ENCODE data around the gene ATF7IP.
A peak's percentile ranks its signal among the peaks of the same experiment; 100 is the strongest.
"Not testable (repeated sequence)": the region's sequence is repeated elsewhere in the genome, so short reads cannot be mapped to it uniquely, and the experiment has no call there.

ATF7IP gene

GRCh38 chr12:14379508-14379907 is 14.0 kb downstream of the ATF7IP start:
- DNase-seq (ENCODE audit: low read depth in 2 of 2), result no peak

- DNase-seq (ENCODE audit: low read depth in 2 of 2), result peak in 1 of 2 donors; percentile 14
Measured at GRCh38 chr12:14384783-14385638, 19.5 kb downstream of the ATF7IP start.

GRCh38 chr12:14387219-14387871 is 21.9 kb downstream of the ATF7IP start:
- no peak for DNase-seq (ENCODE audit: low read depth in 2 of 2)

GRCh38 chr12:14390449-14390848 is 25.0 kb downstream of the ATF7IP start:
- no peak for DNase-seq (ENCODE audit: low read depth in 2 of 2)

GRCh38 chr12:14390870-14391530 is 25.5 kb downstream of the ATF7IP start:
- no peak for DNase-seq (ENCODE audit: low read depth in 2 of 2)

- DNase-seq (ENCODE audit: low read depth in 2 of 2), result no peak
Measured at GRCh38 chr12:14393751-14394150, 28.3 kb downstream of the ATF7IP start.

GRCh38 chr12:14394317-14395073 is 29.0 kb downstream of the ATF7IP start:
- DNase-seq (ENCODE audit: low read depth in 2 of 2), result no peak

- no peak for DNase-seq (ENCODE audit: low read depth in 2 of 2)
Measured at GRCh38 chr12:14395074-14395778, 29.7 kb downstream of the ATF7IP start.

GRCh38 chr12:14396071-14396470 is 30.6 kb downstream of the ATF7IP start:
- no peak for DNase-seq (ENCODE audit: low read depth in 2 of 2)

GRCh38 chr12:14399871-14400270 is 34.4 kb downstream of the ATF7IP start:
- no peak for DNase-seq (ENCODE audit: low read depth in 2 of 2)

- DNase-seq (ENCODE audit: low read depth in 2 of 2), result no peak
Measured at GRCh38 chr12:14400599-14400998, 35.1 kb downstream of the ATF7IP start.

GRCh38 chr12:14401267-14401666 is 35.8 kb downstream of the ATF7IP start:
- not testable (repeated sequence) for DNase-seq (ENCODE audit: low read depth in 2 of 2)

GRCh38 chr12:14402697-14403096 is 37.2 kb downstream of the ATF7IP start:
- no peak for DNase-seq (ENCODE audit: low read depth in 2 of 2)

- DNase-seq (ENCODE audit: low read depth in 2 of 2), result no peak
Measured at GRCh38 chr12:14403293-14403692, 37.8 kb downstream of the ATF7IP start.

GRCh38 chr12:14403711-14404196 is 38.3 kb downstream of the ATF7IP start:
- DNase-seq (ENCODE audit: low read depth in 2 of 2), result no peak

- DNase-seq (ENCODE audit: low read depth in 2 of 2), result not testable (repeated sequence)
Measured at GRCh38 chr12:14405407-14405806, 39.9 kb downstream of the ATF7IP start.

GRCh38 chr12:14408208-14408607 is 42.7 kb downstream of the ATF7IP start:
- no peak for DNase-seq (ENCODE audit: low read depth in 2 of 2)

- no peak for DNase-seq (ENCODE audit: low read depth in 2 of 2)
Measured at GRCh38 chr12:14410177-14410576, 44.7 kb downstream of the ATF7IP start.

GRCh38 chr12:14410841-14411569 is 45.5 kb downstream of the ATF7IP start:
- DNase-seq (ENCODE audit: low read depth in 2 of 2), result no peak

GRCh38 chr12:14416658-14417057 is 51.2 kb downstream of the ATF7IP start:
- DNase-seq (ENCODE audit: low read depth in 2 of 2), result no peak
